Progenitor cell of endocrine pancreas (in vitro differentiated cells): ENCODE results near the gene IL22RA2. TPM values are rescaled to one million over a fixed set of nuclear protein-coding genes. Genes with fewer than 3 reads are reported as not detected.

Experiments used
- DNase-seq: peaks from one replicate; pipeline ENCODE4 v3.0.0; 2021; ENCODE audit warnings: low spot score; ENCODE audit not compliant: unreplicated experiment
- H3K27ac Mint-ChIP-seq: 2 replicates; pipeline ENCODE4 v1.8.0; 2021; ENCODE audit warnings: mild to moderate bottlenecking, moderate library complexity, mixed read lengths
- H3K27me3 Mint-ChIP-seq: 2 replicates; pipeline ENCODE4 v1.8.0; 2021; ENCODE audit warnings: mixed read lengths
- H3K36me3 Mint-ChIP-seq: 2 replicates; pipeline ENCODE4 v1.8.0; 2022; ENCODE audit warnings: mixed read lengths; ENCODE audit not compliant: insufficient read depth
- H3K4me1 Mint-ChIP-seq: 2 replicates; pipeline ENCODE4 v1.8.0; 2021; ENCODE audit warnings: low read depth, mixed read lengths
- H3K4me3 Mint-ChIP-seq: 2 replicates; pipeline ENCODE4 v1.8.0; 2021; ENCODE audit warnings: low read depth, mild to moderate bottlenecking, moderate library complexity, mixed read lengths
- H3K9me3 Mint-ChIP-seq: 2 replicates; pipeline ENCODE4 v1.8.0; 2021; ENCODE audit warnings: low read depth, mixed read lengths
- CTCF ChIP-seq: fragments of 200-600 bp; sonication (generic); IDR thresholded peaks from one replicate; pipeline ENCODE4 v1.5.0; 2021; ENCODE audit warnings: antibody characterized with exemption, mild to moderate bottlenecking; ENCODE audit not compliant: unreplicated experiment
- total RNA-seq: library from RNA; stranded (reverse); gene quantifications from 2 replicates; pipeline ENCODE4 v1.2.1, GENCODE V29; 2021

Gene IL22RA2
- total RNA-seq, 1 donor from 2014 or later = not detected

- Mint-ChIP-seq H3K4me1 (no peaks in the 10 kb centered on the region), H3K9me3 (peaks cover 15% of the 10 kb centered on the region), H3K36me3 (peaks cover 10% of the 10 kb centered on the region), H3K27me3 (no peaks in the 10 kb centered on the region), H3K4me3 (no peak overlapping the region), H3K27ac (no peak overlapping the region)
- no peak for DNase-seq
- TF ChIP-seq CTCF = no peak
Observed at GRCh38 chr6:137193256-137194070, 20.0 kb upstream of the IL22RA2 start.

- Mint-ChIP-seq H3K27me3 (no peaks in the 10 kb centered on the region), H3K27ac (no peak overlapping the region), H3K4me3 (no peak overlapping the region), H3K36me3 (peaks cover 4% of the 10 kb centered on the region), H3K9me3 (peaks cover 15% of the 10 kb centered on the region), H3K4me1 (no peaks in the 10 kb centered on the region)
- no peak for TF ChIP-seq CTCF
- no peak for DNase-seq
Observed at GRCh38 chr6:137192821-137193220, 19.4 kb upstream of the IL22RA2 start.

- TF ChIP-seq CTCF = no peak
- peaks cover 1% of the 10 kb centered on the region for H3K36me3 Mint-ChIP-seq
- no peak overlapping the region for H3K4me3 Mint-ChIP-seq
- no peaks in the 10 kb centered on the region for H3K4me1 Mint-ChIP-seq
- no peak for DNase-seq
- no peak overlapping the region for H3K27ac Mint-ChIP-seq
- peaks cover 17% of the 10 kb centered on the region for H3K9me3 Mint-ChIP-seq
- H3K27me3 Mint-ChIP-seq = no peaks in the 10 kb centered on the region
Observed at GRCh38 chr6:137191670-137192069, 18.2 kb upstream of the IL22RA2 start.

GRCh38 chr6:137191236-137191635 is 17.8 kb upstream of the IL22RA2 start:
- Mint-ChIP-seq H3K27me3 (no peaks in the 10 kb centered on the region), H3K4me1 (no peaks in the 10 kb centered on the region), H3K4me3 (no peak overlapping the region), H3K36me3 (no peaks in the 10 kb centered on the region), H3K9me3 (peaks cover 19% of the 10 kb centered on the region), H3K27ac (no peak overlapping the region)
- TF ChIP-seq CTCF = no peak
- no peak for DNase-seq

GRCh38 chr6:137190583-137191094 is 17.2 kb upstream of the IL22RA2 start:
- no peak for DNase-seq
- Mint-ChIP-seq H3K4me3 (no peak overlapping the region), H3K9me3 (peaks cover 25% of the 10 kb centered on the region), H3K27ac (no peak overlapping the region), H3K4me1 (no peaks in the 10 kb centered on the region), H3K27me3 (no peaks in the 10 kb centered on the region), H3K36me3 (no peaks in the 10 kb centered on the region)
- TF ChIP-seq CTCF = no peak
